H9 (cell line): ENCODE measurements around the gene MEIS3. TPM values are rescaled to one million over a fixed set of nuclear protein-coding genes. Genes with fewer than 3 reads are reported as not detected.

Source experiments
- DNase-seq: peaks from one replicate; pipeline ENCODE4 v3.0.0-alpha.2; 2017
- H2AFZ ChIP-seq: one replicate; pipeline ENCODE4 v1.6.1; 2013; ENCODE audit warnings: mild to moderate bottlenecking, low read length, control low read depth, moderate library complexity
- H2AK5ac ChIP-seq: 2 replicates; pipeline ENCODE4 v1.6.1; 2013; ENCODE audit warnings: low read length, control low read depth, mixed read lengths; ENCODE audit not compliant: insufficient read length
- H2BK120ac ChIP-seq: one replicate; pipeline ENCODE4 v1.6.1; 2013; ENCODE audit warnings: low read depth, mild to moderate bottlenecking, low read length, control low read depth, inconsistent platforms; ENCODE audit not compliant: poor library complexity, severe bottlenecking
- H2BK12ac ChIP-seq: 2 replicates; pipeline ENCODE4 v1.6.1; 2013; ENCODE audit warnings: low read length, control low read depth, mixed read lengths, low read depth; ENCODE audit not compliant: insufficient read length
- H2BK15ac ChIP-seq: 2 replicates; pipeline ENCODE4 v1.6.1; 2013; ENCODE audit warnings: low read depth, low read length, control low read depth
- H2BK20ac ChIP-seq: one replicate; pipeline ENCODE4 v1.6.1; 2013; ENCODE audit warnings: low read depth, mild to moderate bottlenecking, low read length, control low read depth, inconsistent platforms; ENCODE audit not compliant: poor library complexity, severe bottlenecking
- H2BK5ac ChIP-seq: 2 replicates; pipeline ENCODE4 v1.6.1; 2013; ENCODE audit warnings: low read length, control low read depth, mixed read lengths; ENCODE audit not compliant: insufficient read length
- H3K14ac ChIP-seq: 2 replicates; pipeline ENCODE4 v1.6.1; 2013; ENCODE audit warnings: low read length, control low read depth; ENCODE audit not compliant: insufficient read depth
- H3K18ac ChIP-seq: 2 replicates; pipeline ENCODE4 v1.6.1; 2013; ENCODE audit warnings: low read depth, mild to moderate bottlenecking, mixed read lengths, low read length, control low read depth; ENCODE audit not compliant: insufficient read length
- H3K23ac ChIP-seq: 2 replicates; pipeline ENCODE4 v1.6.1; 2013; ENCODE audit warnings: low read length, control low read depth, mixed read lengths, low read depth; ENCODE audit not compliant: insufficient read length
- H3K23me2 ChIP-seq: 2 replicates; pipeline ENCODE4 v1.6.1; 2013; ENCODE audit warnings: low read depth, mild to moderate bottlenecking, mixed read lengths, low read length, control low read depth; ENCODE audit not compliant: insufficient read length, poor library complexity, severe bottlenecking
- H3K27ac ChIP-seq: 2 replicates; pipeline ENCODE4 v1.5.1; 2013; ENCODE audit warnings: low read length, control low read depth, mixed read lengths, low read depth; ENCODE audit not compliant: insufficient read length
- H3K27me3 ChIP-seq: 2 replicates; pipeline ENCODE4 v1.6.1; 2013; ENCODE audit warnings: low read length, control low read depth, inconsistent platforms; ENCODE audit not compliant: insufficient read depth
- H3K4ac ChIP-seq: 2 replicates; pipeline ENCODE4 v1.6.1; 2013; ENCODE audit warnings: low read depth, mild to moderate bottlenecking, control low read depth, inconsistent platforms, low read length, moderate library complexity
- H3K4me1 ChIP-seq: 2 replicates; pipeline ENCODE4 v1.6.1; 2013; ENCODE audit warnings: low read length, control low read depth, inconsistent platforms; ENCODE audit not compliant: insufficient read depth
- H3K4me2 ChIP-seq: 2 replicates; pipeline ENCODE4 v1.6.1; 2013; ENCODE audit warnings: low read length, control low read depth, mixed read lengths; ENCODE audit not compliant: insufficient read length, insufficient read depth
- H3K56ac ChIP-seq: 2 replicates; pipeline ENCODE4 v1.6.1; 2013; ENCODE audit warnings: low read depth, mild to moderate bottlenecking, mixed read lengths, low read length, control low read depth; ENCODE audit not compliant: insufficient read length
- H3K79me1 ChIP-seq: 2 replicates; pipeline ENCODE4 v1.6.1; 2013; ENCODE audit warnings: low read depth, mild to moderate bottlenecking, moderate library complexity, low read length, control low read depth, inconsistent platforms; ENCODE audit not compliant: insufficient read depth, poor library complexity, severe bottlenecking
- H3K79me2 ChIP-seq: 2 replicates; pipeline ENCODE4 v1.6.1; 2013; ENCODE audit warnings: low read length, control low read depth, inconsistent platforms; ENCODE audit not compliant: insufficient read depth
- H3K9ac ChIP-seq: 2 replicates; pipeline ENCODE4 v1.6.1; 2013; ENCODE audit warnings: low read length, control low read depth, mixed read lengths; ENCODE audit not compliant: insufficient read length; ENCODE audit errors: extremely low read depth
- H3K9me3 ChIP-seq: one replicate; pipeline ENCODE4 v1.6.1; 2013; ENCODE audit warnings: low read depth, low read length, inconsistent platforms; ENCODE audit not compliant: control insufficient read depth
- H3T11ph ChIP-seq: one replicate; pipeline ENCODE4 v1.6.1; 2013; ENCODE audit warnings: mild to moderate bottlenecking, low read length, control low read depth, inconsistent platforms
- H4K20me1 ChIP-seq: one replicate; pipeline ENCODE4 v1.6.1; 2013; ENCODE audit not compliant: control insufficient read depth, insufficient read length, insufficient read depth
- H4K5ac ChIP-seq: 2 replicates; pipeline ENCODE4 v1.6.1; 2013; ENCODE audit warnings: low read depth, mild to moderate bottlenecking, mixed read lengths, low read length, control low read depth; ENCODE audit not compliant: insufficient read length
- H4K8ac ChIP-seq: replicated peaks from 2 replicates; pipeline ENCODE4 v1.6.1; 2013; ENCODE audit warnings: low read length, control low read depth, mixed read lengths, low read depth; ENCODE audit not compliant: insufficient read length
- H4K91ac ChIP-seq: 2 replicates; pipeline ENCODE4 v1.6.1; 2013; ENCODE audit warnings: low read depth, mild to moderate bottlenecking, moderate library complexity, mixed read lengths, low read length, control low read depth; ENCODE audit not compliant: insufficient read length
- H3K27ac Mint-ChIP-seq, 3 experiments: 2 replicates in 2 of 3; 3 replicates in 1 of 3; pipeline ENCODE4 v1.8.0; 2020 to 2021; ENCODE audit warnings: mixed read lengths in 3 of 3, mild to moderate bottlenecking in 1 of 3, moderate library complexity in 1 of 3
- H3K27me3 Mint-ChIP-seq: 2 replicates; pipeline ENCODE4 v1.8.0; 2021; ENCODE audit warnings: low read depth, mild to moderate bottlenecking, moderate library complexity, mixed read lengths
- H3K36me3 Mint-ChIP-seq, 3 experiments: 2 replicates in 2 of 3; 3 replicates in 1 of 3; pipeline ENCODE4 v1.8.0; 2020 to 2021; ENCODE audit warnings: low read depth in 3 of 3, mixed read lengths in 3 of 3; ENCODE audit not compliant: insufficient read depth in 1 of 3
- H3K4me1 Mint-ChIP-seq, 2 experiments: 2 replicates each; pipeline ENCODE4 v1.8.0; 2020; ENCODE audit warnings: mixed read lengths in 2 of 2
- H3K4me3 Mint-ChIP-seq, 2 experiments: 2 replicates in 1 of 2; 3 replicates in 1 of 2; pipeline ENCODE4 v1.8.0; 2020 to 2021; ENCODE audit warnings: mild to moderate bottlenecking in 2 of 2, mixed read lengths in 2 of 2, moderate library complexity in 1 of 2
- H3K9me3 Mint-ChIP-seq, 2 experiments: 2 replicates in 1 of 2; 3 replicates in 1 of 2; pipeline ENCODE4 v1.8.0; 2020; ENCODE audit warnings: mild to moderate bottlenecking in 2 of 2, mixed read lengths in 2 of 2, moderate library complexity in 1 of 2
- WGBS: extraction: QIAGEN DNeasy Blood & Tissue Kit; methylation state at CpG from one replicate; pipeline ENCODE4 v1.1.7; 2013; ENCODE audit warnings: missing lambda C conversion rate, low lambda C conversion rate, mixed read lengths; ENCODE audit not compliant: insufficient read length; ENCODE audit errors: extremely low coverage; 5-methylcytosine and 5-hydroxymethylcytosine counted together
- total RNA-seq: library from RNA; stranded (reverse); gene quantifications from 2 replicates; pipeline ENCODE4 v1.2.1, GENCODE V29; 2021
- TF ChIP-seq, protein P1 (sequence below): fragments of 200-600 bp; sonication (generic); conservative IDR thresholded peaks from 3 replicates; pipeline ENCODE4 v1.8.0; 2021; ENCODE audit warnings: antibody characterized with exemption, mild to moderate bottlenecking

MEIS3 gene
- total RNA-seq, 1 experiment from 2014 or later, result 44.0 TPM

GRCh38 chr19:47391510-47392223, 27.7 kb downstream of the MEIS3 start:
- no peak overlapping the region for H3K56ac ChIP-seq
- no peak overlapping the region for H2BK20ac ChIP-seq
- no peak overlapping the region for H2BK120ac ChIP-seq
- H3K27ac ChIP-seq, result no peak overlapping the region
- TF ChIP-seq, protein P1, sequence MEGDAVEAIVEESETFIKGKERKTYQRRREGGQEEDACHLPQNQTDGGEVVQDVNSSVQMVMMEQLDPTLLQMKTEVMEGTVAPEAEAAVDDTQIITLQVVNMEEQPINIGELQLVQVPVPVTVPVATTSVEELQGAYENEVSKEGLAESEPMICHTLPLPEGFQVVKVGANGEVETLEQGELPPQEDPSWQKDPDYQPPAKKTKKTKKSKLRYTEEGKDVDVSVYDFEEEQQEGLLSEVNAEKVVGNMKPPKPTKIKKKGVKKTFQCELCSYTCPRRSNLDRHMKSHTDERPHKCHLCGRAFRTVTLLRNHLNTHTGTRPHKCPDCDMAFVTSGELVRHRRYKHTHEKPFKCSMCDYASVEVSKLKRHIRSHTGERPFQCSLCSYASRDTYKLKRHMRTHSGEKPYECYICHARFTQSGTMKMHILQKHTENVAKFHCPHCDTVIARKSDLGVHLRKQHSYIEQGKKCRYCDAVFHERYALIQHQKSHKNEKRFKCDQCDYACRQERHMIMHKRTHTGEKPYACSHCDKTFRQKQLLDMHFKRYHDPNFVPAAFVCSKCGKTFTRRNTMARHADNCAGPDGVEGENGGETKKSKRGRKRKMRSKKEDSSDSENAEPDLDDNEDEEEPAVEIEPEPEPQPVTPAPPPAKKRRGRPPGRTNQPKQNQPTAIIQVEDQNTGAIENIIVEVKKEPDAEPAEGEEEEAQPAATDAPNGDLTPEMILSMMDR, result peak; percentile 98
- H3K79me1 ChIP-seq, result no peaks in the 10 kb centered on the region
- peak; percentile 95 for DNase-seq
- no peaks in the 10 kb centered on the region for H3K23me2 ChIP-seq
- no peak overlapping the region for H3K14ac ChIP-seq
- H3K79me2 ChIP-seq, result no peaks in the 10 kb centered on the region
- no peak overlapping the region for H3T11ph ChIP-seq
- peaks cover 25 to 32% of the 10 kb centered on the region in 2 experiments for H3K4me1 Mint-ChIP-seq
- no peak overlapping the region for H4K5ac ChIP-seq
- H3K27ac Mint-ChIP-seq, result peak overlapping the region; percentile 19 to 92 (median 79); a peak in 6 of 7 replicates
- no peak overlapping the region for H2BK15ac ChIP-seq
- H2AFZ ChIP-seq, result no peak overlapping the region
- no peak overlapping the region for H4K91ac ChIP-seq
- no peaks in the 10 kb centered on the region for H3K27me3 ChIP-seq
- peaks cover 0 to 20% (median 14%) of the 10 kb centered on the region in 3 experiments; a peak in 6 of 7 replicates for H3K36me3 Mint-ChIP-seq
- no peak overlapping the region for H2AK5ac ChIP-seq
- peaks cover 20 to 25% of the 10 kb centered on the region in 2 experiments for H3K9me3 Mint-ChIP-seq
- H3K4me1 ChIP-seq, result no peaks in the 10 kb centered on the region
- peak overlapping the region; percentile 9 for H3K18ac ChIP-seq
- no peak overlapping the region for H4K8ac ChIP-seq
- peaks cover 1% of the 10 kb centered on the region; the same call in 1 of the 2 replicates for H3K27me3 Mint-ChIP-seq
- no peak overlapping the region for H3K4me2 ChIP-seq
- peak overlapping the region; percentile 73; the same call in 1 of the 2 replicates for H3K4ac ChIP-seq
- peak overlapping the region in 1 of 2 experiments; percentile 21; a peak in 1 of 5 replicates for H3K4me3 Mint-ChIP-seq
- no peak overlapping the region for H3K9ac ChIP-seq
- no peak overlapping the region for H2BK12ac ChIP-seq
- no peaks in the 10 kb centered on the region for H3K9me3 ChIP-seq
- no peak overlapping the region for H2BK5ac ChIP-seq
- no peaks in the 10 kb centered on the region for H4K20me1 ChIP-seq
- no CpG with 5 or more reads among the region's 15 CpGs for WGBS
- no peak overlapping the region for H3K23ac ChIP-seq
